Hepatocyte (in vitro differentiated cells): ENCODE data around the gene SARDH.

Experiments
- EZH2 ChIP-seq: fragments of 200-600 bp; sonication (generic); IDR thresholded peaks from 2 replicates; pipeline ENCODE4 v1.6.1; 2016; ENCODE audit warnings: antibody characterized with exemption, mild to moderate bottlenecking, borderline replicate concordance
- EZH2phosphoT487 ChIP-seq: fragments of 200-600 bp; sonication (generic); IDR thresholded peaks from one replicate; pipeline ENCODE4 v1.6.1; 2018; ENCODE audit warnings: antibody characterized with exemption, mild to moderate bottlenecking, low read depth, moderate library complexity; ENCODE audit not compliant: unreplicated experiment, severe bottlenecking
- TF ChIP-seq, protein P1 (sequence below): fragments of 200-600 bp; sonication (generic); IDR thresholded peaks from 2 replicates; pipeline ENCODE4 v1.5.1; 2016; ENCODE audit warnings: antibody characterized with exemption, mild to moderate bottlenecking; ENCODE audit not compliant: poor library complexity

DNA sequence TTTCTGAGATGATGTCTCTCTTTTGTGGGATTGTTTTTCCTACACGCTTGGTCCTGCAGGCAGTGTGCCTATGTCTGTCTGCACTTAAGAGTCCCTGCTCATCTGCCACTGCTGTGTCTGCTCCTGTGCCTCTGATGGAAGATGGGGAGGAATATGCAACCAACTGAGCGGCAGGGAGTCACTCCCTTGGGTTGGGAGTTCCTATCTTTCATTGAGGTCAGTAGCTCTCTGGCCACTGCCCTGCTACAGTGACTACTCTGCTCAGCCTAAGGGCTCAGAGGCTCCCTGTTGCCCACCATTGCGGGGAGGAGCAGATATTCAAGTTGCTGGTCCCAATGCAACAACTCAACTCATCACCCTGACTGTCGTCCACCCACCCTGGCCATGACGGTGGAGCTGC is 115.6 kb downstream of the SARDH start:
- TF ChIP-seq EZH2 (no peak), EZH2phosphoT487 (no peak)
- TF ChIP-seq, protein P1, sequence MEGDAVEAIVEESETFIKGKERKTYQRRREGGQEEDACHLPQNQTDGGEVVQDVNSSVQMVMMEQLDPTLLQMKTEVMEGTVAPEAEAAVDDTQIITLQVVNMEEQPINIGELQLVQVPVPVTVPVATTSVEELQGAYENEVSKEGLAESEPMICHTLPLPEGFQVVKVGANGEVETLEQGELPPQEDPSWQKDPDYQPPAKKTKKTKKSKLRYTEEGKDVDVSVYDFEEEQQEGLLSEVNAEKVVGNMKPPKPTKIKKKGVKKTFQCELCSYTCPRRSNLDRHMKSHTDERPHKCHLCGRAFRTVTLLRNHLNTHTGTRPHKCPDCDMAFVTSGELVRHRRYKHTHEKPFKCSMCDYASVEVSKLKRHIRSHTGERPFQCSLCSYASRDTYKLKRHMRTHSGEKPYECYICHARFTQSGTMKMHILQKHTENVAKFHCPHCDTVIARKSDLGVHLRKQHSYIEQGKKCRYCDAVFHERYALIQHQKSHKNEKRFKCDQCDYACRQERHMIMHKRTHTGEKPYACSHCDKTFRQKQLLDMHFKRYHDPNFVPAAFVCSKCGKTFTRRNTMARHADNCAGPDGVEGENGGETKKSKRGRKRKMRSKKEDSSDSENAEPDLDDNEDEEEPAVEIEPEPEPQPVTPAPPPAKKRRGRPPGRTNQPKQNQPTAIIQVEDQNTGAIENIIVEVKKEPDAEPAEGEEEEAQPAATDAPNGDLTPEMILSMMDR: no peak
